ENCODE measurements around the gene PSMG4.

DNA sequence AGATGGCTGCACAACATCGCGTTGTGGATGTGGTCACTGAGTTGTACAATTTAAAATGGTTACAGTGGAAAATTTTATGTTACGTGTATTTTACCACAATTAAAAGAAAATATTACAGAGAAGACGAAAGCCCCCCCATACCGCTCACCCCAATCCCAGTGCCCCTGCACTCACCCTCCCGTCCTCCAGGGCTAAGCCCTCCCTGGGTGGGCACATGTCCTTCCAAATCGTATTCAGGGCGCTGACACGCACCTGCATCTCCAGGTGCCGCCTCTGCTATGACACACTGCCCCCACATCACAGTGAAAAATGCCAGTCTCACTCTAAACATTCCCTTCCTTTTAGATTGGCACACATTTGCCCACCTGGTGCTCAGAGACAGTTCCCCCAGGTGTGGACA is 49.4 kb downstream of the PSMG4 start:
- TF ChIP-seq, protein P1, sequence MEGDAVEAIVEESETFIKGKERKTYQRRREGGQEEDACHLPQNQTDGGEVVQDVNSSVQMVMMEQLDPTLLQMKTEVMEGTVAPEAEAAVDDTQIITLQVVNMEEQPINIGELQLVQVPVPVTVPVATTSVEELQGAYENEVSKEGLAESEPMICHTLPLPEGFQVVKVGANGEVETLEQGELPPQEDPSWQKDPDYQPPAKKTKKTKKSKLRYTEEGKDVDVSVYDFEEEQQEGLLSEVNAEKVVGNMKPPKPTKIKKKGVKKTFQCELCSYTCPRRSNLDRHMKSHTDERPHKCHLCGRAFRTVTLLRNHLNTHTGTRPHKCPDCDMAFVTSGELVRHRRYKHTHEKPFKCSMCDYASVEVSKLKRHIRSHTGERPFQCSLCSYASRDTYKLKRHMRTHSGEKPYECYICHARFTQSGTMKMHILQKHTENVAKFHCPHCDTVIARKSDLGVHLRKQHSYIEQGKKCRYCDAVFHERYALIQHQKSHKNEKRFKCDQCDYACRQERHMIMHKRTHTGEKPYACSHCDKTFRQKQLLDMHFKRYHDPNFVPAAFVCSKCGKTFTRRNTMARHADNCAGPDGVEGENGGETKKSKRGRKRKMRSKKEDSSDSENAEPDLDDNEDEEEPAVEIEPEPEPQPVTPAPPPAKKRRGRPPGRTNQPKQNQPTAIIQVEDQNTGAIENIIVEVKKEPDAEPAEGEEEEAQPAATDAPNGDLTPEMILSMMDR (IDR thresholded peaks at IDR 0.05), result no peak
- TF ChIP-seq POLR2AphosphoS5 (IDR thresholded peaks at IDR 0.05; ENCODE audit: low read depth, low read length) (no peak), TCF7L2 (IDR thresholded peaks at IDR 0.05; ENCODE audit: low read depth, low read length) (no peak)
- TF ChIP-seq, protein P2, sequence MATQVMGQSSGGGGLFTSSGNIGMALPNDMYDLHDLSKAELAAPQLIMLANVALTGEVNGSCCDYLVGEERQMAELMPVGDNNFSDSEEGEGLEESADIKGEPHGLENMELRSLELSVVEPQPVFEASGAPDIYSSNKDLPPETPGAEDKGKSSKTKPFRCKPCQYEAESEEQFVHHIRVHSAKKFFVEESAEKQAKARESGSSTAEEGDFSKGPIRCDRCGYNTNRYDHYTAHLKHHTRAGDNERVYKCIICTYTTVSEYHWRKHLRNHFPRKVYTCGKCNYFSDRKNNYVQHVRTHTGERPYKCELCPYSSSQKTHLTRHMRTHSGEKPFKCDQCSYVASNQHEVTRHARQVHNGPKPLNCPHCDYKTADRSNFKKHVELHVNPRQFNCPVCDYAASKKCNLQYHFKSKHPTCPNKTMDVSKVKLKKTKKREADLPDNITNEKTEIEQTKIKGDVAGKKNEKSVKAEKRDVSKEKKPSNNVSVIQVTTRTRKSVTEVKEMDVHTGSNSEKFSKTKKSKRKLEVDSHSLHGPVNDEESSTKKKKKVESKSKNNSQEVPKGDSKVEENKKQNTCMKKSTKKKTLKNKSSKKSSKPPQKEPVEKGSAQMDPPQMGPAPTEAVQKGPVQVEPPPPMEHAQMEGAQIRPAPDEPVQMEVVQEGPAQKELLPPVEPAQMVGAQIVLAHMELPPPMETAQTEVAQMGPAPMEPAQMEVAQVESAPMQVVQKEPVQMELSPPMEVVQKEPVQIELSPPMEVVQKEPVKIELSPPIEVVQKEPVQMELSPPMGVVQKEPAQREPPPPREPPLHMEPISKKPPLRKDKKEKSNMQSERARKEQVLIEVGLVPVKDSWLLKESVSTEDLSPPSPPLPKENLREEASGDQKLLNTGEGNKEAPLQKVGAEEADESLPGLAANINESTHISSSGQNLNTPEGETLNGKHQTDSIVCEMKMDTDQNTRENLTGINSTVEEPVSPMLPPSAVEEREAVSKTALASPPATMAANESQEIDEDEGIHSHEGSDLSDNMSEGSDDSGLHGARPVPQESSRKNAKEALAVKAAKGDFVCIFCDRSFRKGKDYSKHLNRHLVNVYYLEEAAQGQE (IDR thresholded peaks at IDR 0.05; ENCODE audit: insufficient read depth in 1 of 2, low read depth in 2 of 2, low read length in 1 of 2), result no peak
